Suppressor macrophage treated with lipopolysaccharide for 4 hours (primary cell): ENCODE results near the gene FBXL13.
"Not testable (repeated sequence)": the region's sequence is repeated elsewhere in the genome, so short reads cannot be mapped to it uniquely, and the experiment has no call there.

Source experiments
- DNase-seq: peaks from one replicate; pipeline ENCODE4 v3.0.0-alpha.2; 2020

Gene FBXL13

GRCh38 chr7:103078226-103078625 lies 3.6 kb upstream of the FBXL13 start:
- peak; percentile 2 for DNase-seq

DNA sequence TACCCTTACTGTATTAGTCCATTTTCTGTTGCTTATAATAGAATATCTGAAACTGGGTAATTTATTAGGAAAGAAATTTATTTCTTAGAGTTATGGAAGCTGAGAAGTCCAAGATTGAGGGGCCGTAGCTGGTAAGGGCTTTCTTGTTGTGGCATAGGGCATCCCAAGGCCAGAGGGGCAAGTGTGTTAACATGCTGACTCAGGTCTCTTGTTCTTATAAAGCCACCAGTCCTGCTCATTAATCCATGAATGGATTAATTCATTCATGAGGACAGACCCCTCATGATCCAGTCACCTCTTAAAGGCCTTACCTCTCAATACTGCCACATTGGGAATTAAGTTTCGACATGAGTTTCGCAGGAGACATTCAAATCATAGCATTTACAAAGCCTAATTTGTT lies 2.7 kb upstream of the FBXL13 start:
- no peak for DNase-seq

- DNase-seq, result peak; percentile 28
These were observed 2.2 kb upstream of the FBXL13 start for GRCh38 chr7:103076764-103077163.

DNA sequence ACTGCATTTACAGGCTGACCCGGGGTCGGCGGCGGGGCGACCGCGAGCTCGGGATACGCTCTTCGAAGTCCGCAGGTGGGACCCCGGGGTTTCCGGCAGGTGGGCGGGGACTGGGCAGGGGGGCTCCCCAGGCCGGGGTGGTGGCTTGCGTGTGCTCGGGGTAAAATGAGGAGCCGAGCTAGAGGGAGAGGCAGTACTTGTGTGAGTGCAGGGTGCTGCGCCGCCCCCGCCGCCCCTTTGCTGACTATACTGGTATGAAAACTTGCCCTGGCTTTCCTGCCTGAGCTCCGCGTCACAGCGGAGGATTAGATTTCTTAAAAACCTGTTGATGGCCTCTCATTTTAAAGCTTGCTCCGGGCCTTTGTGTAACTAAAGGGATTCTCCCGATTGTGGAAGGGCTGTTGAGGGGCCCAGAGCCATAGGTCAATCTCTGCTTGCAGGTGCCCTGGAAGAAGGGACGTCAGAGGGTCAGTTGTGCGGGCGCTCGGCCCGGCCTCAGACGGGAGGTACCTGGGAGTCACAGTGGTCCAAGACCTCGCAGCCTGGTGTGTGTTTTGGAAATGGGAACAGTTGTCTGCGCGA lies 832 bp upstream of the FBXL13 start:
- peak; percentile 44 for DNase-seq

- DNase-seq, result no peak
These were observed 542 bp downstream of the FBXL13 start for GRCh38 chr7:103073989-103074518.

GRCh38 chr7:103071000-103071399 lies 3.6 kb downstream of the FBXL13 start:
- DNase-seq, result no peak

- DNase-seq, result no peak
These were observed 5.9 kb downstream of the FBXL13 start for GRCh38 chr7:103068414-103069403.

DNA sequence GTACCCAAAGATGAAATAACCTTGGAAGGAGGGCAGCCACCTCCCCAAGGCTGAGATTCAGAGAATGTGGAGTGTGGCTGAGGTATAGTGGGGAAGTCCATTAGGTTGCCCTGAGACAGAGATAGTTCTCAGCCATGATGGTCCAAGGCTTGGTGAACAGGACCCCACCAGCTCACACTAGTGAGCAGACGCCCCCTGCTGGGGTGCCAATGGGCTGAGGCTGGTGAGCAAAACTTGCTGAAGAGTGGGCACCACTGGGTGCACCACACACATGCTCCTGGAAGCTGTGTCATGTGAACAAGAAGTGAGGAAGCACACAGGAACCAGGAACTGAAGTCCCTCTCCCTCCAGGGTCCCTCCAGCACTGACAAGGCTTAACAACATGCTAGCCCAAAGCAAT lies 8.9 kb downstream of the FBXL13 start:
- peak; percentile 2 for DNase-seq

GRCh38 chr7:103063895-103064294 lies 10.7 kb downstream of the FBXL13 start:
- no peak for DNase-seq

GRCh38 chr7:103059471-103059870 lies 15.1 kb downstream of the FBXL13 start:
- DNase-seq, result peak; percentile 42

DNA sequence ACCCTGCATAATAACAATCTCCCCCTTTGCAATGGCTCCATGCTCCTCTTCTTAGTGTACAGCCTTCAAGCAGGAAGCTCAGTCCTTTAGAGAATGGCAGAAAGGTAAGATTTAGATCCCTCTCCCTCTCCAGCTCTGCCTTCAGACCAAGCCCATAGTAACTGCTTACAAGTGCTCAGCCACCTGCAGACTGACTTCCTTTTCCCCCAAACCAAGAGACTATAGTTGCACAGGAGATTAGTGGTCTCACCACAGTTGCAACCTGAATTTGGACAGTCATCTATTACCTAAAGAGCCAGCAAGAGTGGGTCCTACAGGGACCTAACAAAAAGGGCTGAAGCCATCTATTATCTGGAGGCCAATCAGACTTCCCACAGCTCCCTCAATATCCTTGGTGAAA lies 16.5 kb downstream of the FBXL13 start:
- DNase-seq, result no peak

DNA sequence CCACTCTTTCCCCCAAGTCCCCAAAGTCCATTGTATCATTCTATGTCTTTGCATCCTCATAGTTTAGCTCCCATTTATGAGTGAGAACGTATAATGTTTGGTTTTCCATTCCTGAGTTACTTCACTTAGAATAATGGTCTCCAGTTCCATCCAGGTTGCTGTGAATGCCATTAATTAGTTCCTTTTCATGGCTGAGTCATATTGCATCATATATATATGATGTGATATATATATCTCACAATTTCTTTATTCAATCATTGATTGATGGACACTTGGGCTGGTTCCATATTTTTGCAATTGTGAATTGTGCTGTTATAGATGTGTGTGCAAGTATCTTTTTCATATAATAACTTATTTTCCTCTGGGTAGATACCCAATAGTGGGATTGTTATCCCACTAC lies 18.6 kb downstream of the FBXL13 start:
- DNase-seq, result not testable (repeated sequence)

GRCh38 chr7:103051519-103051918 lies 23.1 kb downstream of the FBXL13 start:
- DNase-seq, result no peak

DNA sequence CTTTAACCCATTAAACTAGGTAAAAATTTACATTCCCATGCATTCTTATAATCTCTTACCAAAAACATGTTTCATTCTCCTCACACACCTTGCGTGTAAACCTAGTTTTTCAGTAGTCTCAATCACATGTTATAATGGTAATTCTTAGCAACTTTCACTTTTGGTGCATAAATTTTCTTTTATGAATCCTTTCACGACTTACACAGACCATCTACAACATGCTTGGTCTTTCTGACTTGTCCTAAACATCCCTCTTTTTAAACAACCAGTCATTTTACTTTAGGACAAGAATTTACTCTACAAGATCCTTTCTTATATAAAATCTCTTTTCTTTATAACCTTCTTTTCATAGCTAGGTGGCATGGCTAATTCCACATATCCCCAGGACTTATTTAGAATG lies 25.8 kb downstream of the FBXL13 start:
- DNase-seq, result no peak

- DNase-seq, result not testable (repeated sequence)
These were observed 32.8 kb downstream of the FBXL13 start for GRCh38 chr7:103041815-103042214.

GRCh38 chr7:103037823-103038739 lies 36.5 kb downstream of the FBXL13 start:
- not testable (repeated sequence) for DNase-seq

- no peak for DNase-seq
These were observed 37.1 kb downstream of the FBXL13 start for GRCh38 chr7:103037476-103037822.

DNA sequence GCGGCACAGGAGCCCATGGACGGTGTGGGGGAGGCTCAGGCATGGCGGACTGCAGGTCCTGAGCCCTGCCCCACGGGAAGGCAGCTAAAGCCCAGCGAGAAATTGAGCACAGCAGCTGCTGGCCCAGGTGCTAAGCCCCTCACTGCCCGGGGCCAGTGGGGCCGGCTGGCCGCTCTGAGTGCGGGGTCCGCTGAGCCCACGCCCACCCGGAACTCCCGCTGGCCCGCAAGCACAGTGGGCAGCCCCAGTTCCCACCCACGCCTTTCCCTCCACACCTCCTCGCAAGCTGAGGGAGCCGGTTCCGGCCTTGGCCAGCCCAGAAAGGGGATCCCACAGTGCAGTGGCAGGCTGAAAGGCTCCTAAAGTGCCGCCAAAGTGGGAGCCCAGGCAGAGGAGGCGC lies 40.3 kb downstream of the FBXL13 start:
- not testable (repeated sequence) for DNase-seq

- DNase-seq, result no peak
These were observed 42.8 kb downstream of the FBXL13 start for GRCh38 chr7:103031781-103032180.

DNA sequence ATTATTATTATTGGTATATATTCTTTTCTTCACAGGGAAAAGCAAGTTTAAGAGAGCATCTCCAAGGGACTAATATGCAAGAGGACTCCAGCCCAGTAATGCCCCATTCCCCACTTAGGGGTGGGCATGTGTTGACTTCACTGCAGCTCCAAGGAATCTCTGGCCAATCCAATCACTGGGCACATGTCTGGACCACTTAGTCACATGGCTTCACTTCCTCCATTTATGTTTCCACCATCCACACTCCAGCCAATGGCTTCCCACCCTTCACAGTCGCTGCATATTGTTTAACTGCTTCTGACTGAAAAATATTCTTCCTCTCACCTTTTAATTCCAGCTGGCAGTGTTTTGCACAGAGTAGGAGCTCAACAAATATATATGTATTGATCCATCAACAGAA lies 43.6 kb downstream of the FBXL13 start:
- DNase-seq, result no peak

DNA sequence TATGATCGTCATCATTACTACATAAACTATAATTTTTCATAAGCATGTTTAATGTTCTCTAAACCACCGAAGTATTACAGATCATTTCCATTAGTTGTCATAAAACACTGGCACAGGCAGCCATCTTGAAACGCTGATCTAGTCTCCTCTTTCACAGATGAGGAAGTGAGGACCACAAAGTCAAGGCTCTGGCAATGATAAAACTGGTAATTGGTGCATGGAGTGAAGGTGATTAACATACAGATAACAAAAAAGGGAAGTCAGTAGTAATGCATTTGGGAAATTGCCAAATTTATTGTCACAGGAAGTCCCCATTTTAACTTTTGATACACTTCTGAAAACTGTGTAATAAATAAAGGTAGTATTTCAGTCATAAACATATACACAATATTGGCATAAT lies 49.3 kb downstream of the FBXL13 start:
- peak; percentile 3 for DNase-seq

GRCh38 chr7:103023578-103023977 lies 51.0 kb downstream of the FBXL13 start:
- not testable (repeated sequence) for DNase-seq

- DNase-seq, result not testable (repeated sequence)
These were observed 53.1 kb downstream of the FBXL13 start for GRCh38 chr7:103021490-103021889.
